OCI-LY7 (cell line): ENCODE measurements around the gene KLF2. TPM values are rescaled to one million over a fixed set of nuclear protein-coding genes. Genes with fewer than 3 reads are reported as not detected.

Source experiments
- BruUV-seq: library from RNA; stranded (reverse); fragments of 400-500 nt; replicated peaks from 2 replicates; lab custom pipeline; 2021; lab: Mats Ljungman, UMichigan
- CTCF ChIA-PET: fragments of 300-600 bp; sonication (Branson Sonifier 250); formaldehyde crosslinking; loops from one replicate; lab custom pipeline; 2022; ENCODE audit warnings: antibody characterized with exemption; ENCODE audit not compliant: unreplicated experiment; lab: Charles Lee
- POLR2A ChIA-PET: fragments of 300-600 bp; sonication (Branson Sonifier 250); formaldehyde crosslinking; loops from one replicate; lab custom pipeline; 2022; ENCODE audit warnings: antibody characterized with exemption; lab: Charles Lee
- DNase-seq: peaks from one replicate; pipeline ENCODE4 v3.0.0-alpha.2; 2015; ENCODE audit warnings: low spot score
- H2AFZ ChIP-seq: fragments of 200-600 bp; sonication (generic), shearing (Covaris generic); 2 replicates; pipeline ENCODE4 v1.6.1; 2014; ENCODE audit warnings: mild to moderate bottlenecking, antibody characterized with exemption, low read length, moderate library complexity
- H3K27ac ChIP-seq: fragments of 200-600 bp; sonication (generic); 2 replicates; pipeline ENCODE4 v1.5.1; 2014; ENCODE audit warnings: mixed run types, low read depth, mild to moderate bottlenecking, moderate library complexity, low read length, inconsistent platforms; ENCODE audit not compliant: poor library complexity, severe bottlenecking
- H3K36me3 ChIP-seq: fragments of 200-600 bp; sonication (generic); 2 replicates; pipeline ENCODE4 v1.6.1; 2014; ENCODE audit warnings: mild to moderate bottlenecking, antibody characterized with exemption, low read length, moderate library complexity, mixed read lengths; ENCODE audit not compliant: insufficient read depth
- H3K4me1 ChIP-seq: fragments of 200-600 bp; sonication (generic); 2 replicates; pipeline ENCODE4 v1.5.1; 2014; ENCODE audit warnings: mild to moderate bottlenecking, low read length; ENCODE audit not compliant: insufficient read depth, poor library complexity, severe bottlenecking
- H3K4me2 ChIP-seq: fragments of 200-600 bp; sonication (generic); 2 replicates; pipeline ENCODE4 v1.6.1; 2014; ENCODE audit warnings: mild to moderate bottlenecking, low read length
- H3K4me3 ChIP-seq: fragments of 200-600 bp; sonication (generic); 2 replicates; pipeline ENCODE4 v1.5.1; 2014; ENCODE audit warnings: mild to moderate bottlenecking, low read depth, low read length; ENCODE audit not compliant: poor library complexity, severe bottlenecking
- H3K79me2 ChIP-seq: fragments of 200-600 bp; sonication (generic); 2 replicates; pipeline ENCODE4 v1.6.1; 2016; ENCODE audit warnings: low read depth, mild to moderate bottlenecking, low read length, moderate library complexity, mixed read lengths; ENCODE audit not compliant: insufficient read depth
- H3K9me2 ChIP-seq: fragments of 200-600 bp; sonication (generic); 2 replicates; pipeline ENCODE4 v1.6.1; 2016; ENCODE audit warnings: mild to moderate bottlenecking, low read length, mixed read lengths; ENCODE audit not compliant: insufficient read depth
- H3K9me3 ChIP-seq: fragments of 200-600 bp; sonication (generic); 2 replicates; pipeline ENCODE4 v1.6.1; 2014; ENCODE audit warnings: mild to moderate bottlenecking, mixed run types, low read length, mixed read lengths
- H4K20me1 ChIP-seq: fragments of 200-600 bp; sonication (generic); 2 replicates; pipeline ENCODE4 v1.6.1; 2014; ENCODE audit warnings: mild to moderate bottlenecking, antibody characterized with exemption, low read length, moderate library complexity, mixed read lengths; ENCODE audit not compliant: insufficient read depth
- EZH2phosphoT487 ChIP-seq: fragments of 200-600 bp; sonication (generic); IDR thresholded peaks from 2 replicates; pipeline ENCODE4 v1.6.1; 2018; ENCODE audit warnings: low read depth, borderline replicate concordance, mild to moderate bottlenecking, mixed run types, antibody characterized with exemption, low read length, moderate library complexity, mixed read lengths
- intact Hi-C: fragments of 100-400 bp; cut with micrococcal nuclease; formaldehyde crosslinking; loops from one replicate; pipeline ENCODE4 v1.10.0; 2022; ENCODE audit not compliant: unreplicated experiment
- total RNA-seq, 2 experiments: library from RNA; depleted of rRNA in 1 of 2; stranded (reverse); fragments of >200 nt in 1 of 2; shearing (Covaris generic) in 1 of 2; gene quantifications; 2 replicates each; pipeline ENCODE4 v1.2.3, GENCODE V29; 2014 to 2022
- TF ChIP-seq, protein P1 (sequence below): fragments of 200-600 bp; sonication (generic); conservative IDR thresholded peaks from 2 replicates; pipeline ENCODE4 v1.5.1; 2014; ENCODE audit warnings: mild to moderate bottlenecking, antibody characterized with exemption, low read length, moderate library complexity, mixed read lengths

KLF2 gene
- total RNA-seq, 2 experiments from 2014 or later, result 6.2 to 8.6 TPM

DNA sequence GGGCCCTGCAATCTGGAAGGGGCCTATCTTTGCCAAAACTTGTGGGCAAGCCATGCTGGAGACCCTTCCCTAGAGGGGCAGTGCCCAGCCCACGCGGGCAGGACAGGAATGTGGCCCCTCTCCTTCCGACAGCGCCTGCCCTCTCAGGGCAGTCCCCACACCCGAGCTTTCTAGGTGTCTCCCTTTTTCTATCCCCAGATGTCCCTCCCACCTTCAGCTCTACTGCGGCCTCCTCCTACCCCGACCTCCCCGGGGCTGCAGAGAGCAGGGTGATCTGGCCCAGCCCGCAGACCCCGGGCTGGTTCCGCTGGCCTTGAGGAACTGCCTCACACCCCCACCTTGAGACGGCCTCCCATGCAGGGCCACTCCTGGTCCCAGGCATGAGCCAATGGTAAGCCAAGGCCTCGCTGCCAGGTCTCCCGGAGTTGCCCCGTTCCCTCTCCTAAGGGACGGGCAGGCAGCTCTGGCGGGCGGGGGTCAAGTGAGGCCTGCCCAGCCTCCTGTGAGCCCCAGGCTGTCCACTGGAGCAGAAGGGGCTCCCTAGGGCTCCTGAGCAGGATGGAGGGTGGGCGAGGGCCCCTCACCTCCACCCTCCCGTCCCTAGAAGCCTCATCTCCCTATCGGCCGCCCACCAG, 39.7 kb downstream of the KLF2 start:
- Histone ChIP-seq H3K27ac (no peak overlapping the region), H3K4me1 (peaks cover 41% of the 10 kb centered on the region), H4K20me1 (no peaks in the 10 kb centered on the region), H2AFZ (no peak overlapping the region), H3K4me3 (no peak overlapping the region), H3K9me3 (no peaks in the 10 kb centered on the region), H3K4me2 (no peak overlapping the region), H3K9me2 (no peaks in the 10 kb centered on the region), H3K36me3 (peaks cover 20% of the 10 kb centered on the region), H3K79me2 (no peaks in the 10 kb centered on the region)
- no TSS peak for BruUV-seq
- no peak for DNase-seq
- ChIA-PET CTCF (interaction anchor here (0.5 kb wide), 1 partner anchor 19 kb away, joined by 3 read pairs; no protein-coding TSS in a partner anchor), POLR2A (no interaction called here)
- no peak for TF ChIP-seq EZH2phosphoT487
- TF ChIP-seq, protein P1, sequence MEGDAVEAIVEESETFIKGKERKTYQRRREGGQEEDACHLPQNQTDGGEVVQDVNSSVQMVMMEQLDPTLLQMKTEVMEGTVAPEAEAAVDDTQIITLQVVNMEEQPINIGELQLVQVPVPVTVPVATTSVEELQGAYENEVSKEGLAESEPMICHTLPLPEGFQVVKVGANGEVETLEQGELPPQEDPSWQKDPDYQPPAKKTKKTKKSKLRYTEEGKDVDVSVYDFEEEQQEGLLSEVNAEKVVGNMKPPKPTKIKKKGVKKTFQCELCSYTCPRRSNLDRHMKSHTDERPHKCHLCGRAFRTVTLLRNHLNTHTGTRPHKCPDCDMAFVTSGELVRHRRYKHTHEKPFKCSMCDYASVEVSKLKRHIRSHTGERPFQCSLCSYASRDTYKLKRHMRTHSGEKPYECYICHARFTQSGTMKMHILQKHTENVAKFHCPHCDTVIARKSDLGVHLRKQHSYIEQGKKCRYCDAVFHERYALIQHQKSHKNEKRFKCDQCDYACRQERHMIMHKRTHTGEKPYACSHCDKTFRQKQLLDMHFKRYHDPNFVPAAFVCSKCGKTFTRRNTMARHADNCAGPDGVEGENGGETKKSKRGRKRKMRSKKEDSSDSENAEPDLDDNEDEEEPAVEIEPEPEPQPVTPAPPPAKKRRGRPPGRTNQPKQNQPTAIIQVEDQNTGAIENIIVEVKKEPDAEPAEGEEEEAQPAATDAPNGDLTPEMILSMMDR, result no peak
- intact Hi-C loops, result no loop called here

DNA sequence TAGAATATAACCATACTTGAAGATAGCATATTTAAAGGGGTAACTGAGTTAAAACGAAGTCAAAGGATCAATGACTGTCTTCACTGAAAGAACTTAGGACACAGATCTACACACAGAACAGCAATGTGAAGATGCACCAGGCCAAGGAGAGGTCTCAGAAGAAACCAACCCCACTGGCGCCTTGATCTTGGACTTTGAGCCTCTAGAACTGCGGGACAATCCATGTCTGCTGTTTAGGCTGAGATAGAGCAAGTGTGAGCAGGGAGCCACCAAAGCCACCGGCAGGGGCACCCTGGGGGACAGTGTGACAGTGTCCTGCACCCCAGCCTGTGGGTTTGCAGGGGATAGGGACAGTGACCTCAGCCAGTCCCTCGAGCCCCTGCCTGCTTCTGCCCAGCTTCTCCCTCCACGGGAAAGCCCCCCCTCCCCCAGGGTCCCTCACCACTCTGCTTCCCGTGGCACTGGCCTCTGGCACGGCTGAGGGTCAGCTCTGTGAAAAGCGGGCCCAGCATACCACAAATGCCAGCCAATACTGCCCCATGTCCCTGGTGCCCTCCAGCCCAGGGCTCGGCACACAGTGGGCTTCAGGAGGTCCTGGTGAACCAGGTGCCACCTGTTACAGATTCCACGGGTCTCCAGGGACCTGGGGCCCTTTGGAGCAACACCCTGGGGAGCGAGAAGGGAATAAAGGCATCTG, 40.8 kb downstream of the KLF2 start:
- Histone ChIP-seq H3K4me2 (peak overlapping the region; percentile 73; the same call in 1 of the 2 replicates), H3K4me1 (peaks cover 52% of the 10 kb centered on the region), H3K9me3 (no peaks in the 10 kb centered on the region), H3K4me3 (no peak overlapping the region), H3K9me2 (no peaks in the 10 kb centered on the region), H3K36me3 (peaks cover 9% of the 10 kb centered on the region; the same call in 1 of the 2 replicates), H2AFZ (no peak overlapping the region), H3K27ac (peak overlapping the region; percentile 76), H3K79me2 (no peaks in the 10 kb centered on the region), H4K20me1 (no peaks in the 10 kb centered on the region)
- intact Hi-C loops, result no loop called here
- no TSS peak for BruUV-seq
- no peak for DNase-seq
- CTCF ChIA-PET, result interaction anchor here (0.6 kb wide), 1 partner anchor 108 kb away, joined by 3 read pairs; no protein-coding TSS in a partner anchor
- TF ChIP-seq, protein P1, result no peak
- TF ChIP-seq EZH2phosphoT487, result no peak
- POLR2A ChIA-PET, result interaction anchor here (1.3 to 1.6 kb wide), 2 partner anchors 17 to 38 kb away, joined by 3 to 6 read pairs; no protein-coding TSS in a partner anchor
